K562 (cell line): ENCODE measurements around the gene KIF5A. TPM values are rescaled to one million over a fixed set of nuclear protein-coding genes. Genes with fewer than 3 reads are reported as not detected.

Experiments
- ATF3 ChIP-seq, 2 experiments: fragments of 450-650 bp in 1 of 2; sonication (generic) in 1 of 2; formaldehyde crosslinking in 1 of 2; IDR thresholded peaks in 1 of 2; conservative IDR thresholded peaks in 1 of 2; 2 replicates each; pipeline versions ENCODE4 v1.6.1 to v1.8.1; 2016 to 2023; ENCODE audit warnings: mild to moderate bottlenecking in 2 of 2, moderate library complexity in 2 of 2, inconsistent platforms in 1 of 2, missing genetic modification reagents in 1 of 2
- ATF7 ChIP-seq: fragments of 450-650 bp; IDR thresholded peaks from 2 replicates; pipeline ENCODE4 v1.7.1; 2014; ENCODE audit warnings: mild to moderate bottlenecking, moderate library complexity
- C11orf30 ChIP-seq: fragments of 450-650 bp; IDR thresholded peaks from 2 replicates; pipeline ENCODE4 v1.6.1; 2016; ENCODE audit warnings: low read depth, mild to moderate bottlenecking
- CREM ChIP-seq: IDR thresholded peaks from 2 replicates; pipeline ENCODE4 v1.6.1; 2014; ENCODE audit warnings: antibody characterized with exemption, low read depth
- CTBP1 ChIP-seq: fragments of 450-650 bp; IDR thresholded peaks from 2 replicates; pipeline ENCODE4 v1.6.1; 2016; ENCODE audit warnings: borderline replicate concordance
- HDAC1 ChIP-seq, 2 experiments: fragments of 450-650 bp; IDR thresholded peaks; 2 replicates each; pipeline ENCODE4 v1.6.1; 2016 to 2017; ENCODE audit warnings: inconsistent platforms in 1 of 2, mild to moderate bottlenecking in 1 of 2, moderate library complexity in 1 of 2
- HDAC8 ChIP-seq: fragments of 450-650 bp; IDR thresholded peaks from 2 replicates; pipeline ENCODE4 v1.6.1; 2016; ENCODE audit warnings: mild to moderate bottlenecking, missing genetic modification characterization, moderate library complexity, missing compliant biosample characterization
- MBD2 ChIP-seq: sonication (generic); IDR thresholded peaks from 2 replicates; pipeline ENCODE4 v1.6.1; 2016; ENCODE audit warnings: low read depth, borderline replicate concordance
- MEF2D ChIP-seq: conservative IDR thresholded peaks from 2 replicates; pipeline ENCODE4 v1.6.1; 2016; ENCODE audit warnings: low read depth, missing genetic modification characterization, missing compliant biosample characterization
- NFE2 ChIP-seq: IDR thresholded peaks from 2 replicates; pipeline ENCODE4 v1.6.1; 2014; ENCODE audit warnings: antibody characterized with exemption, low read depth
- NR2C1 ChIP-seq, 2 experiments: fragments of 450-650 bp; IDR thresholded peaks; 2 replicates each; pipeline ENCODE4 v1.6.1; 2017; ENCODE audit warnings: mild to moderate bottlenecking in 2 of 2, antibody characterized with exemption in 1 of 2, inconsistent platforms in 1 of 2, missing compliant biosample characterization in 1 of 2, missing genetic modification characterization in 1 of 2
- RBM39 ChIP-seq: fragments of 200-400 bp; formaldehyde crosslinking; optimal IDR thresholded peaks from 2 replicates; pipeline ENCODE3; 2018; ENCODE audit warnings: low read depth, low read length
- SMARCC2 ChIP-seq: fragments of 450-650 bp; IDR thresholded peaks from 2 replicates; pipeline ENCODE4 v1.6.1; 2017; ENCODE audit warnings: antibody characterized with exemption, moderate library complexity, mild to moderate bottlenecking, low read depth
- SMARCE1 ChIP-seq: fragments of 450-650 bp; IDR thresholded peaks from 2 replicates; pipeline ENCODE4 v1.7.1; 2016; ENCODE audit warnings: mild to moderate bottlenecking
- SRSF9 ChIP-seq: fragments of 200-400 bp; formaldehyde crosslinking; IDR thresholded peaks from 2 replicates; pipeline ENCODE4 v1.6.1; 2017; ENCODE audit warnings: low read depth, low read length, borderline replicate concordance
- TAF15 ChIP-seq: fragments of 200-400 bp; formaldehyde crosslinking; IDR thresholded peaks from 2 replicates; pipeline ENCODE4 v1.6.1; 2017; ENCODE audit warnings: mild to moderate bottlenecking, low read depth, low read length, moderate library complexity
- TCF15 ChIP-seq: fragments of 250-450 bp; sonication (Bioruptor Pico); IDR thresholded peaks from 2 replicates; pipeline ENCODE4 v1.8.0; 2022; ENCODE audit warnings: moderate library complexity, mild to moderate bottlenecking, inconsistent platforms
- YY1 ChIP-seq, 3 experiments: IDR thresholded peaks; 2 replicates each; pipeline ENCODE4 v1.6.1; 2011; ENCODE audit warnings: low read length in 2 of 3, mild to moderate bottlenecking in 2 of 3, moderate library complexity in 2 of 3, borderline replicate concordance in 1 of 3, control low read depth in 1 of 3, low read depth in 1 of 3; ENCODE audit not compliant: insufficient read depth in 3 of 3, insufficient replicate concordance in 2 of 3, control insufficient read depth in 1 of 3, insufficient read length in 1 of 3; ENCODE audit errors: extremely low read depth in 1 of 3
- ZKSCAN3 ChIP-seq: fragments of 250-450 bp; sonication (Bioruptor Pico); IDR thresholded peaks from 2 replicates; pipeline ENCODE4 v1.4.0; 2020
- ZNF124 ChIP-seq: sonication (generic); formaldehyde crosslinking; IDR thresholded peaks from 2 replicates; pipeline ENCODE4 v1.8.1; 2022; ENCODE audit warnings: missing genetic modification reagents
- ZNF274 ChIP-seq: IDR thresholded peaks from 2 replicates; pipeline ENCODE4 v1.6.1; 2011; ENCODE audit warnings: low read depth, mild to moderate bottlenecking, low read length, moderate library complexity, borderline replicate concordance
- ZNF431 ChIP-seq: sonication (generic); formaldehyde crosslinking; IDR thresholded peaks from 2 replicates; pipeline ENCODE4 v1.8.0; 2022; ENCODE audit warnings: mild to moderate bottlenecking, missing genetic modification reagents
- polyA plus RNA-seq, 8 experiments: library from polyadenylated mRNA; depleted of rRNA in 4 of 8; stranded (reverse) in 5 of 8; unstranded in 3 of 8; fragments of >200 nt; fragmentation: Nextera tagmentation in 2 of 8; fragmentation: Illumina TruSeq in 1 of 8; extraction: Ambion mirVana in 2 of 8; extraction: Trizol in 1 of 8; gene quantifications; 2 replicates each; pipeline versions ENCODE4 v1.2.1 to v1.2.3, GENCODE V29; 2011 to 2014; ENCODE audit warnings: inconsistent platforms in 1 of 8, missing spikeins in 1 of 8
- total RNA-seq, 7 experiments: library from RNA; depleted of rRNA in 6 of 7; stranded (reverse); fragments of >200 nt in 6 of 7; fragmentation: Illumina TruSeq in 2 of 7; extraction: Trizol in 2 of 7; gene quantifications; 2 replicates each; pipeline versions ENCODE4 v1.2.1 to v1.2.3, GENCODE V29; 2011 to 2021; ENCODE audit warnings: low replicate concordance in 1 of 7
- TF ChIP-seq, protein P1 (sequence below): fragments of 450-650 bp; IDR thresholded peaks from 2 replicates; pipeline ENCODE4 v1.6.1; 2017; ENCODE audit warnings: antibody characterized with exemption, mild to moderate bottlenecking

The KIF5A gene
- total and polyA plus RNA-seq, 9 of the 15 experiments (the other 6 are each of a cell fraction or from before 2014, with no cell fraction given): 3.4 to 17.7 (median 8.0) TPM

DNA sequence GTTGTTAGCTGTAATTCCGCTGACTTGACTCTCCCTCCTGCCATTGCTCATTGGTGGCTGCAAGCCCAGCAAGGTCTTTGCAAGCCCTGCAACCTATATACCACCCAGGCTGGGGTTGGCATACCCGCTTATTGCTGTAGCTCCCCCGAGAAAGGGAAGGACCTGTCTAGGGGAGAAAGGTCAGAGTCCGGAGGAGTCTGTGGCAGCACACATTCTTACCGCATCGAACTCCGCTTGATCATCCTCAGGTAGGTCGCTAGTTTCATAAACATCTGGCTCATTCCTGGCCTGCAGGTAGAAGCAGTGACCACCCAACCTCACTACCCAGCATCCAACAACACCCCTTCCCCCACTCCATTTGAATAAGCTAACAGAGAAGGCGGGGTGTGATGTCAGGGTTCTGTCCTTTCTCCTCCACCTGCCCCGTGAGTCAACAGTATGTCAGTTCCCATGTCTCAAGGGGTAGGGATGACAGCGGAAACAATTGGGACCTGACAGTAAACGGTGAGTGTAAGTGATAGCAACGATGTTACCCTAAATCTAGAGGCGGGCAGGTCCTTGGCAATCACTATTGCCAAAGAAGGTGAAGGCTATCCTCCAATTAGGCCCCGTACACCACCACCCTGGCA lies 3.9 kb upstream of the KIF5A start (continued):
- TF ChIP-seq ATF3 (IDR thresholded peaks at IDR 0.05) (peak; percentile 66), ATF3 (CRISPR knock-in tag; conservative IDR thresholded peaks at IDR 0.05) (no peak), SMARCE1 (0 out of 2 replicates have a peak, but pooled peaks have one; percentile 39), ATF7 (peak; percentile 45; the same call in 1 of the 2 replicates), ZNF124 (CRISPR knock-in tag) (no peak), NR2C1 (IDR thresholded peaks at IDR 0.05) (no peak), NR2C1 (tag; IDR thresholded peaks at IDR 0.05) (0 out of 2 replicates have a peak, but pooled peaks have one; percentile 21), MEF2D (tag) (0 out of 2 replicates have a peak, but pooled peaks have one; percentile 32), ZKSCAN3 (CRISPR knock-in tag) (no peak), C11orf30 (peak; percentile 24; the same call in 1 of the 2 replicates), TCF15 (CRISPR knock-in tag) (no peak), CTBP1 (peak; percentile 47), ZNF431 (CRISPR knock-in tag) (no peak), MBD2 (no peak), SMARCC2 (0 out of 2 replicates have a peak, but pooled peaks have one; percentile 27), RBM39 (no peak), TAF15 (no peak), HDAC8 (tag) (no peak), HDAC1 (IDR thresholded peaks at IDR 0.05) (peak in 1 of 2 experiments; percentile 37; a peak in 1 of 4 replicates), YY1 (IDR thresholded peaks at IDR 0.05; ENCODE audit: borderline replicate concordance in 1 of 3, control insufficient read depth in 1 of 3, extremely low read depth in 1 of 3, insufficient read depth in 3 of 3, insufficient read length in 1 of 3, insufficient replicate concordance in 2 of 3, low read depth in 1 of 3, low read length in 2 of 3) (peak in 1 of 3 experiments; percentile 20), SRSF9 (no peak), NFE2 (peak; percentile 25; the same call in 1 of the 2 replicates), CREM (no peak; the same call in 1 of the 2 replicates), ZNF274 (no peak)
- TF ChIP-seq, protein P1, sequence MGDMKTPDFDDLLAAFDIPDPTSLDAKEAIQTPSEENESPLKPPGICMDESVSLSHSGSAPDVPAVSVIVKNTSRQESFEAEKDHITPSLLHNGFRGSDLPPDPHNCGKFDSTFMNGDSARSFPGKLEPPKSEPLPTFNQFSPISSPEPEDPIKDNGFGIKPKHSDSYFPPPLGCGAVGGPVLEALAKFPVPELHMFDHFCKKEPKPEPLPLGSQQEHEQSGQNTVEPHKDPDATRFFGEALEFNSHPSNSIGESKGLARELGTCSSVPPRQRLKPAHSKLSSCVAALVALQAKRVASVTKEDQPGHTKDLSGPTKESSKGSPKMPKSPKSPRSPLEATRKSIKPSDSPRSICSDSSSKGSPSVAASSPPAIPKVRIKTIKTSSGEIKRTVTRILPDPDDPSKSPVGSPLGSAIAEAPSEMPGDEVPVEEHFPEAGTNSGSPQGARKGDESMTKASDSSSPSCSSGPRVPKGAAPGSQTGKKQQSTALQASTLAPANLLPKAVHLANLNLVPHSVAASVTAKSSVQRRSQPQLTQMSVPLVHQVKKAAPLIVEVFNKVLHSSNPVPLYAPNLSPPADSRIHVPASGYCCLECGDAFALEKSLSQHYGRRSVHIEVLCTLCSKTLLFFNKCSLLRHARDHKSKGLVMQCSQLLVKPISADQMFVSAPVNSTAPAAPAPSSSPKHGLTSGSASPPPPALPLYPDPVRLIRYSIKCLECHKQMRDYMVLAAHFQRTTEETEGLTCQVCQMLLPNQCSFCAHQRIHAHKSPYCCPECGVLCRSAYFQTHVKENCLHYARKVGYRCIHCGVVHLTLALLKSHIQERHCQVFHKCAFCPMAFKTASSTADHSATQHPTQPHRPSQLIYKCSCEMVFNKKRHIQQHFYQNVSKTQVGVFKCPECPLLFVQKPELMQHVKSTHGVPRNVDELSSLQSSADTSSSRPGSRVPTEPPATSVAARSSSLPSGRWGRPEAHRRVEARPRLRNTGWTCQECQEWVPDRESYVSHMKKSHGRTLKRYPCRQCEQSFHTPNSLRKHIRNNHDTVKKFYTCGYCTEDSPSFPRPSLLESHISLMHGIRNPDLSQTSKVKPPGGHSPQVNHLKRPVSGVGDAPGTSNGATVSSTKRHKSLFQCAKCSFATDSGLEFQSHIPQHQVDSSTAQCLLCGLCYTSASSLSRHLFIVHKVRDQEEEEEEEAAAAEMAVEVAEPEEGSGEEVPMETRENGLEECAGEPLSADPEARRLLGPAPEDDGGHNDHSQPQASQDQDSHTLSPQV: peak; percentile 63; the same call in 1 of the 2 replicates
